GM18867 (cell line): ENCODE data around the gene NUDT3.
"Not testable (repeated sequence)": the region's sequence is repeated elsewhere in the genome, so short reads cannot be mapped to it uniquely, and the experiment has no call there.

ENCODE experiments used
- ATAC-seq: cut with Tn5 transposase; IDR thresholded peaks from one replicate; pipeline ENCODE4 v1.9.1; 2021; ENCODE audit warnings: mild to moderate bottlenecking, moderate library complexity; ENCODE audit not compliant: unreplicated experiment

Gene NUDT3

DNA sequence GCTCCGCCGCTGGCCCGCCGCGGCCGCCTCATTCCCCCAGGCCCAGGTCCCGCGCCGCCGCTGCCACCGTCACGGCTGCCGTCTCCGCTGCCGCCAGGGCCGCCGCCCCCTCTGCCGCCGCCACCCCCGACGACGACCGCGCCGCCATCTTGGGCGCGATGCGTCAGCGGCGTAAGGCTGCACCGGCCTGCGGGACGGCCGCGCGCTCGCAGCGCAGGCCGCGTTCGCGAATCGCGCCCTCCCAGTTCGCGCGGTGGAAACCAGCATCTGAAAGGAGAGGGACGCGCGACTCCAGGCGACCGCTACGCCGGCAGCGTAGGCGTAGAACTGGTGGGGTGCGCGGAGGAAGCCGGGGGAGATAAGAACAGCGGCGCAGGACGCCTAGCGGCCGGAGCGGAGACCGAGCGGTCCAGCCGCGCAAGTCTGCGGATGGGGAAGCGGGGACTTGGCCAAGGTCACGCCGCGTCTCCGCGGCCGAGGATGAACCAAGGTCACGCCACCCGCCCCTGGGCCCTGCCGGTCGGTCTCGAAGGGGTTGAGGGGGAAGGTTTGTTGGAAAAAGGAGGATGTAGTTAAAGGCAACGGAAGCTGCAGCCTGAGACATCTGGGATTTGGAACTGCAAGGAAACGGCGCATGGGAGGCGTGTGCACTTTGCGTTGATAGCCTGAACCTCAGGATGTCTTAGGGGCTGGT is at the start of gene NUDT3:
Gene NUDT3, minus strand, starts transcription at position 173 of the 694 bp plus-strand sequence. CDS start 307 bp downstream, outside the sequence.
- peak; percentile 83 for ATAC-seq

DNA sequence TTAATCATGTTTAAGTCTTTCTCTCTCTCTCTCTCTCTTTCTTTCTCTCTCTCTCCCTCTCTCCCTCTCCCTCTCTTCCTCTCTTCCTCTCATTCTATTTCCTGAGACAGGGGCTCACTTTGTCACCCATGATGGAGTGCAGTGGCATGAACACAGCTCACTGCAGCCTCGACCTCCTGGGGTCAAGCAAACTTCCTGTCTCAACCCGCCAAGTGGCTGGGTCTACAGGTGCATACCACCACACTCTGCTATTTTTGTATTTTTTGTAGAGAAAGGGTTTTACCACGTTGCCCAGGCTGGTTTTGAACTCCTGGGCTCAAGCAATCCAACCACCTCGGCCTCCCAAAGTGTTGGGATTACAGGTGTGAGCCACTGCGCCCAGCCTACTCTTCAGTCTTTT is 49.1 kb upstream of the NUDT3 start:
- ATAC-seq: no peak

DNA sequence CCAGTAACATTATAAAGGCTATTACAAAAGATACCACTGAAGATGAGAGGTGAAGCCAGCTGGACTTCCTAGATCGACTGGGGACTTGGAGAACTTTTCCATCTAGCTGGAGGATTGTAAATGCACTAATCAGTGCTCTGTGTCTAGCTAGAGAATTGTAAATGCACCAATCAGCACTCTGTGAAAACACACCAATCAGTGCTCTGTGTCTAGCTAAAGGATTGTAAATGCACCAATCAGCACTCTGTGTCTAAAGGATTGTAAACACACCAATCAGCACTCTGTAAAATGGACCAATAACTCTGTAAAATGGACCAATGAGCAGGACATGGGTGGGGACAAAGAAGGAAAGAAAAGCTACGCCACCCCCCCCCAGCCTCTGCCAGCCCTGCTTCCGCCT is 47.0 kb upstream of the NUDT3 start:
- no peak for ATAC-seq

DNA sequence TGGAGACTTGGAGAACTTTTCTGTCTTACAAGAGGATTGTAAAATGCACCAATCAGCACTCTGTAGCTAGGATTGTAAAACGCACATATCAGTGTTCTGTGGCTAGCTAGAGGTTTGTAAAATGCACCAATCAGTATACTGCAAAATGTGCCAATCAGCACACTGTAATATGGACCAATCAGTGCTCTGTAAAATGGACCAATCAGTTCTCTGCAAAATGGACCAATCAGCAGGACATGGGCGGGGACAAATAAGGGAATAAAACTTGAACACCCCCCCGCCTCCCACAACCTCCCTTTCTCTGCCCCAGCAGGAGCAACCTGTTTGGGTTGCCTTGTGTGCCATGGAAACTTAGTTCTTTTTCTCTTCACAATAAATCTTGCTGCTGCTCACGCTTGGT is 46.2 kb upstream of the NUDT3 start:
- ATAC-seq: no peak

DNA sequence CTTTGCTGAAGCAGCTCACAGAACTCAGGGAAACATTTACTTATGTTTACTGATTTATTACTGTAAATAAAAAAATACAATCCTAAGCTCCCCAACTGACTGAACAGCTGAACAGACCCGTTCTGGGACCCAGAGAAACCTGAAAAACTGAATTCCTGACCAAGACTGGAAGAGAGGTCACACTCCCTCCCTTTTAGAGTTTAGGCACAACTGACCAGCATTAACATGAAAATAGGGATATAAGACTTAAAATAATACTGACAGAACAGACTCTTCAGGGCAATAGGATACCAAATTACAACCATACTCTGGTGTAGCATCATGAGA is 45.1 kb upstream of the NUDT3 start:
- ATAC-seq: no peak

DNA sequence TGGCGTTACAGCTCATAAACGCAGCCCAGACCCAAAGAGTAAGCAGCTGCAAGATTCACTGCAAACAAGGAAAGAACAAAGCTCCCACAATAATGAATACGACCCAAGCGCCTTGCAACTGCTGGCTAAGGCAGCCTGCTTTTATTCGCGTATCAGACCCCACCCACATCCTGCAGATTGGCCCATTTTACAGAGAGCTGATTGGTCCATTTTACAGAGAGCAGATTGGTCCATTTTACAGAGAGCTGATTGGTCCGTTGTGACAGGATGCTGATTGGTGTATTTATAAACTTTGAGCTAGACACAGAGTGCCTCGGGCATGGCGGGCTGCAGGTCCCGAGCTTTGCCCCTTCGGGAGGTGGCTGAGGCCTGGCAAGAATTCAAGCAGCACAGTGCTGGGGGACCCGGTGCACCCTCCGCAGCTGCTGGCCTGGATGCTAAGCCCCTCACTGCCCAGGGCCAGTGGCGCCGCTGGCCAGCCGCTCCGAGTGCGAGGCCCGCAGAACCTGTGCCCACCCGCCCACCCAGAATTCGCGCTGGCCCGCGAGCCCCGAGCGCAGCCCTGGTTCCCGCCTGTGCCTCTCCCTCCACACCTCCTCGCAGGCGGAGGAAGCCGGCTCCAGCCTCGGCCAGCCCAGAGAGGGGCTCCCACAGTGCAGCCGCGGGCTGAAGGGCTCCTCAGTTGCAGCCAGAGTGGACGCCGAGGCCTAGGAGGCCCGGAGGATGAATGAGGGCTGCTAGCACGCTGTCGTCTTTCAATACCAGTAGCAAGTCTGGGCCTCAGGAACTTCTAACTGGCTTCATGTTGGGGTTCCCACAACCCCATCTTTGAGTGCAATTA is 44.6 kb upstream of the NUDT3 start:
- ATAC-seq: no peak

DNA sequence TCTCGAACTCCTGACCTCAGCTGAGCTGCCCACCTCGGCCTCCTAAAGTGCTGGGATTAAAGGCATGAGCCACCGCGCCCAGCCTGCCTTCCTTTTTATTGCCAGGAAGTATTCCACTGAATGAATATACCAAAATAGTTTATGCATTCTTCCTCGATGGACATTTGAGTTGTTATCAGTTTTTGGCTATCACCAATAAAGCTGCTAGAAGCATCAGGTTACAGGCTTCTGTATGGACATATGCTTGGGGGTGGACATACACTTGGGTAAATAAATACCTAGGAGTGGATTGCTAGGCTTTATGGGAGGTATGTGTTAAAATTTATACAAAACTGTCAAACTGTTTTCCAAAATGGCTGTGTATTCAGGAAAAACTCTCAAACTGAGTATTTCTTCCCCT is 43.4 kb upstream of the NUDT3 start:
- ATAC-seq: no peak

DNA sequence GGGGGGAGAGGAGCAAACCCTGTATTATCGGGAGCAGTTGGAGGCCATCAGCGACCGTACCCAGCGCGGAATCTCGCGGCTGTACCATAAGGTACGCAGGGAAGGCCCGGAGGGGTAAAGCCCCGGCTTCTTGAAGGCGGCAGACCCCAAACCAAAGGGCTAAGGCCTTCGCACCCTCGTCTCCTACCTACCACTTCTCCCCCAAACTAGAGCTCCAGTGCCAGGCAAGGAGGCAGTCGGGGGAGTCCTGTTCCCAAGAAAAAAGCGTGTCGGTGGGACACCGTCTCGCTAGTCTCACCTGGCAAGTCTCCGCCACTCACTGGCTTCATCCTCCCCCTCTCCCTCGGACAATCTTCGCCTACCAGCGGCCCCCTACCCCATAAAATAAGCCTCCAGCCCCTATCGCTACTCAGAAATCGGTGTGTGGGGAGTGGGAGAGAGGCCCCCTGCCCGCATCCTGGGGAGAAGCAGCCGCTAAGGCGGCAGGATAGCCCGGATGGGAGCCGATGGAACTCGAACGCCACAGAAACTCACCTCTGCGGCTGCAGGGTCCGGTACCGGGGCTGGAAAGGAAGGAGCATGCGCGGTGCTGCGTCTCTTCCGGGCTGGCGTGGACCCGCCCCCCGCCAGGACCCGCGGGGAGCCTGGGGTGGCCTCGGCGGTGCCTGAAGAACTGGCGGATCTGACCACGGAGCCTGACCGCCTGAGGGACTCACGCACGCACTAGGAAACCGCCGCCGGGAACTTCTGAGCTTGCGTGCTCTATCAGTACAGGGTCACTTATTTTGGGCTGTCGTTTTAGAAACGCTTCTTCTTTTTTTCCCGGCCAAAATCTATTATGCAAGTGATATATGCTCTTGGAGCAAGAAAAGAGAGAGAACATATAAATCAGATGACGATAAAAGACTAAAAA is 33.3 kb upstream of the NUDT3 start, which contains the start of gene RPS10:
Gene RPS10, minus strand, starts transcription at position 572 of the 913 bp plus-strand sequence. CDS start 848 bp downstream, outside the sequence.
- peak; percentile 82 for ATAC-seq

DNA sequence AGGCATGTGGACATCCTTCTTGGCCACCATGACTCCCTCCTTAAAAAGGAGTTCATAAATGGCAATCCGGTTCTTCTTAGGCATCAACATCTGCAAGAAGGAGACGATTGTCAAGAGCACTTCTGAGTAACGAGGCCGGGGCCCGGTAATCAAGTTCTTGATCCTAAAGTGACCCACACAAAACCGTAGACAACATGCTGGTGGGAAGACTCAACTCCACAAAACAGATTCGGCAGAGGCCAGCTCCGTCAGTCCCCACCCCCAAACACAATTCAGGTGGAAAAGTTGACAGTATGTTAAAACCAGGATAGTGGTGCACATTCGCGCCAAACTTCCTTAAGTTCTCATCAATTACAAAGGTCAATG is 32.6 kb upstream of the NUDT3 start:
- peak; percentile 5 for ATAC-seq

DNA sequence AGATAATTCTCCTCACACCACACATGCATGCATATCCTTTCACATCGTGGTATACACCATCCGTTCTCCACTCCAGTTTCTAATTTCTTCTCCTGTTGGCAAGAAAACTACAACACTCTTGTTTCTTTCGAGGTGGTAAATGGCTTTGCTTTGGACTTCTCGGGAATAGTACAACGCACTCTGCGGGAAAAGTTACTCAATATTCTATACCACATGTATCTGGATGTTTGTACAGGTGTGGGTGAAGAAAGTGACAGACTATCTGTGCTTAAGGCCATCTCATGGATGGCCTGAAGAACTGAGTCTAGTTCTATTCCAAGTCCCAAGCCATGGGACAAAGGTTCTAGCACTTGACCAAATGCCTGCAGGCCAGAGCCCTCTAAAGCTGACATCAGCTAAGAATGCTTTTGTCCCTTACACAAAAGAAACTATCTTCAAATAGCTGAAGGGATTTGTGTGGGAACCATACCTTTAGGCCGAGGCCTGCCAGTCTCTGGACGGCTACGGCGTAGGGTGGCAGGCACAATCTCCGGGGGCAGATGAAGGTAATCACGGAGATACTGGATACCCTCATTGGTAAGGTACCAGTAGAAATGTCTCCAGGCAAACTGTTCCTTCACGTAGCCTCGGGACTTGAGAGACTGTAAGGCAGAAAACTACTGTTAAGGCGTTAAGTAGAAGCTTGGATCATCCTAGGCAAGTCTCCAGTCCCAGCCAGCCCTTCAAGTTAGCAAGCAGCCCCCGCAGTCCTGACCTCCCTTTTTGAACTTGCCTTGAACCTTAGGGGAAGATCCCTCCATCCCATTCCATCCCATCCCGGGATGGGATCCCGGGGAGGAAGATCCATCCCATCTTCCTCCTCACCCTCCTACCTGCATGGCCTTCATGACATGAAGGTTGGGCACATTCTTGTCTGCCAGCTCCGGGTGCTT is 32.0 kb upstream of the NUDT3 start:
- no peak for ATAC-seq

DNA sequence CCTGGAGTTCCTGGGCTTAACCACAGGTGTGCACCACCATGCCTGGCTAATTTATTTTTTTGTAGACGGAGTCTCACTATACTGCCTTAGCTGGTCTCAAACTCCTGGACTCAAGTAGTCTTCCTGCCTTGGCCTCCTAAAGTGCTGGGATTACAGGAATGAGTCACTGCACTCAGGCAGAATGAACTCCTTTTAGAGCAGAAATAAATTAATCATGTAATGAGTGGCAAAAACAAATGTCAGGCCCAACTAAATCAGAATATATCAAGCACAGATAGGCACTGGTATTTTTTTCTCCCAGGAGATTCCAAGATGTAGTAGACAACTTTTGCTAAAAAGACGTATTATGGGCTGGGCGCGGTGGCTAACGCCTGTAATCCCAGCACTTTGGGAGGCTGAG is 30.8 kb upstream of the NUDT3 start:
- no peak for ATAC-seq

DNA sequence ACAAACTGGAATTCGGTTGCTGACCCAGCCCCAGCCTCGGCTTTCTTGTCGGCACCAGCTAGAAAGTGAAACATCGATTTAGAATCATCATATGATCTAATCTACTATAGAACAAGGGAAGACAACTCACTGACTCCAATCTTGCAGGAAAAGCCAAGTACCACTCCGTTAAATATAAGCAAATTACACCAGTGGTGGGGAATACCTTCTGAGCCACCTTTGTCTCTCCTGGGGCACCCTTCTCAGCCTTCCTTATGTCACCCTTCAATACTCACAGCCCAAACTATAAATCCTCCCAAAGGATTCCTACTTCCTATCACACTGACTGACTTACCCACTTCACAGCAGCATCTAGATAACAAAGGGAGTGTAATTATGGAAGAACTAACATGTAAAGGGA is 25.9 kb upstream of the NUDT3 start:
- ATAC-seq: no peak

DNA sequence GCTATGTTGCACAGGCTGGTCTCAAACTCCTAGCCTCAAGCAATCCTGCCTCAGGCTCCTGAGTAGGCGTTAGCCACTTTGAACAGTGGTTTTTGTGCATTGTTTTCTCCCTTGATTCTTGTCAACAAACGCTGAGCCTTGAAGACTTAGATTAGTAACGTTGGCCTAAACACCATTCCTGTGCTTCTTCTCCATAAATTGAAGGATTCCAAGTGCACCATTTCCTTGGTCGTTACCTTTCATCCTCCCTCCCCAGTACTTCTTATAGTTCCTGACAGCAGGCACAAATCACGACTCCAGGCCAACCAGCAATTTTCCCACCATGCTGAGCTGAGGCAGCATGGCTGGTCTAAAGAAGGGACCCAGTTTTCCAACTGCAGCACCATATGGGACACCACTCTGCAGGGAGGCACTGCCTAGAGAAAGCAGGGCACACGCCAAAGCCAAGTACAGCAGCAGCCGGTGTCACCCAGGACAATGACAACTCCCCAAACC is 24.5 kb upstream of the NUDT3 start:
- ATAC-seq: no peak

DNA sequence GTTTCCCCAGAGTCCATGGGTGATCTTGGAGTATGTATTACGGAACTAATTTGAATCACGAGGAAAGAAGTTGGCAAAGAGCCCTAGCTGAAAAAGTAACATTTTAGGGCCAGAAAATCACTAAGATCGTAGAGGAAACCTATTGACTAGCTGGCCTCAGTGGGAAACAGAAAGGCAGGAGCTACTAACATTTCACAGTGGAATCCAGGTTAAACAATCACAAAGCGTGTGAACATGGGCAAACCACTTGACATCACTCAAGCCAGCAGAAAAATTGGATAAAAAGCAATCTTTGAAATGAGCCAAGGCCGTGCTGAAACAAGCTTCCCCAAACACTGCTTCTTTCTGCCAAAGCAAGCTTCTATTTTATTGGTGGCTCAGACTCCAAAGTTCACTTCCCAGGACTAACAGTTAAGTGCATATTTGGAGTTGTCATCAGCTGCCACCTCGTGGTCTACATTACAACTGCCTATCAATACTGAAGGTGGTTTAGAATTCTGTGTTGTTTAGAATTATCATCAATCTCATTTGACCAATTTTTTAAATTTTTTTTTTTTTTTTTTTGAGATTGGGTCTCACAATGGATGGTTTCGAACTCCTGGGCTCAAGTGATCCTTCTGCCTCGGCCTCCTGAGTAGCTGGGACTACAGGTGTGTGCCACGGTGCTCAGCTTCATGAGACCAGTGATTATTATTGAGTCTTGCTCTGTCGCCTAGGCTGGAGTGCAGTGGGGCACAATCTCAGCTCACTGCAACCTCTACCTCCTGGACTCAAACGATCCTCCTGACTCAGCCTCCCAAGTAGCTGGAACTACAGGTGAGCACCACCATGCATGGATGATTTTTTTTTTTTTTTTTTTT is 22.8 kb upstream of the NUDT3 start:
- ATAC-seq: no peak

DNA sequence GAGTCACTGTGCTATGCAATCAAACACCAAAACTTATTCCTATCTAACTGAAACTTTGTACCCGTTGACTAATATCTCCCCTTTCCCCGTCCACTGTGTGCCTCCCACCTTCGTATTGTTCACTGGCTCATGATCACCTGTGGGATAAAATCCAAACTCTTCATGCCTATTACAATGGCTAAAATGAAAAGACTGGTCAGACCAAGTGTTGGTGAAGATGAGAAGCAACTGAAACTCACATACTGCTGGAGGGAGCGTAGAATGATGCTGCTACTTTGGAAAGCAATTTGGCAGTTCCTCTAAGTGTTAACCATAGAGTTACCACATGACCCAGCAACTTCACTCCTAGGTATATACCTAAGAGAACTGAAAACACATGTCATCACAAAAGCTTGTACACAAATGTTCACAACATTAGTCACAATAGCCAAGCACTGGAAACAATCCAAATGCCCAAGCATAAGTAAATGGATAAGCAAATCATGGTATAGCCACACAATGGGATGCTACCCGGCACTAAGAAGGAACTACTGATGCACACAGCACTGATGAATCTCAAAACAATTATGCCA is 20.3 kb upstream of the NUDT3 start:
- no peak for ATAC-seq

DNA sequence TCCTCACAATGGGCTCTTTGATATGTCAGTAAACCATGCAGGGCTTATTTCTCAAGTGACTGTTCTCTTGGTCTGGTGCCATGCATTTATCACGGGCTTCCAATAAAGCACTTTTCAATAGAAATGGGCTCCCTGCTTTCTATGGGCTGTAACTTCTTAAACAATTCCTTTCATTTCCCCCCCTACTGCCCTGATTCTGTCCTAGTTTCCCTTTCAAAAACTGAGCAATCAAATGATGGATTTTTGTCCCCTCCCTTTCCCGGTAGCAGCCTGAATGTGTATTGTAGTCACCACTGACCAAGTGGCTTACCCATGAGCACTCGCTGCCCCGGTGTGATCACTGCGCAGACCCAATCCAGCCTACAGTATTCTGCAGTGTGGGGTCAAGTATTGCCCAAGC is 19.5 kb upstream of the NUDT3 start:
- no peak for ATAC-seq

DNA sequence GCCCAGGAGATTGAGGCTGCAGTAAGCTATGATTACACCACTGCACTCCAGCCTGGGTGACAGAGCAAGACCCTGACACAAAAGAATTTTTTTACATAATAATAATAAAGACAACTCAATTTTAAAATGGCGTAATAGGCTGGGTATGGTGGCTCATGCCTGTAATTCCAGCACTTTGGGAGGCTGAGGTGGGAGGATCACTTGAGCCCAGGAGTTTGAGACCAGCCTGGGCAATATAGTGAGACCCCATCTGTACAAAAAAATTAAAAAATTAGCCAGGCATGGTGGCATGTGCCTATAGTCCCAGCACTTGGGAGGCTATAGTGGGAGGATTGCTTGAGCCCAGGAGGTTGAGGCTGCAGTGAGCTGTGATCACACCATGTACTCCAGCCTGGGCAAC is 15.4 kb upstream of the NUDT3 start:
- not testable (repeated sequence) for ATAC-seq

DNA sequence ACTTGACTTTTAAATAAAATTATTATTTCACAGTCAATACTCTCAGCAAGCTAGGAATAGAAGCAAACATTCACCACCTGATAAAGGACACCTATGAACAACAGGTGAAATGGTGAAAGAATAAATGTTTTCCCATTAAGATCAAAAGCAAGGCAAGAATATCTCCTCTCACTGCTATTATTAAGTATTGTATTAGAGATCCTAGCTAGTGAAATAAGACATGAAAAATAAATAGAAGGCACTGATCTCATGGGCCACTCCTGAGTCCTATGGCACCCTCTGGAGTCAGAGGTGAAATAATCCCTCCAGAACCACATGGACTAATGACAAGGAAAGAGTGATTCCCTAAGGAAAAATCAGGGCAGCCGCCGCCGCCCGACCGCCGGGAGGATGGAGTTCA is 4.0 kb upstream of the NUDT3 start:
- no peak for ATAC-seq

DNA sequence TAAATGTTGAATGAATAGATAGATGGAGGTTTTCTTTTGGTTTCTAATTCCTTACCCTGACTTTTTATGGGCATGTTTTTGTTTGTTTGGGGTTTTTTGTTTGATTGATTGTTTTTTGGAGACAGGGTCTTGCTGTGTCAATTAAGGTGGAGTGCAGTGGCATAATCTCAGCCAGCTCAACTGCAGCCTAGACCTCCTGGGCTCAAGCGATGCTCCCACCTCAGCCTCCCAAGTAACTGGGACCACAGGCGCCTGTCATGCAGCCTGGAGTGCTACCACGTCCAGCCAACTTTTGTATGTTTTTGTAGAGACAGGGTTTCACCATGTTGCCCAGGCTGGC is 1.5 kb upstream of the NUDT3 start:
- ATAC-seq: no peak
